GM21723 (cell line): ENCODE results near the gene GM2A.
"Not testable (repeated sequence)": the region's sequence is repeated elsewhere in the genome, so short reads cannot be mapped to it uniquely, and the experiment has no call there.

Experiments used
- ATAC-seq: cut with Tn5 transposase; IDR thresholded peaks from one replicate; pipeline ENCODE4 v1.9.1; 2021; ENCODE audit warnings: mild to moderate bottlenecking, moderate library complexity; ENCODE audit not compliant: unreplicated experiment

The GM2A gene

GRCh38 chr5:151251001-151251551 is 1.9 kb upstream of the GM2A start:
- ATAC-seq = no peak

GRCh38 chr5:151251621-151252020 is 1.4 kb upstream of the GM2A start:
- ATAC-seq = no peak

- ATAC-seq = no peak
Measured at GRCh38 chr5:151253605-151253950, 593 bp downstream of the GM2A start.

- no peak for ATAC-seq
Measured at GRCh38 chr5:151254556-151254955, 1.6 kb downstream of the GM2A start.

- not testable (repeated sequence) for ATAC-seq
Measured at GRCh38 chr5:151254990-151255389, 2.0 kb downstream of the GM2A start.

- peak; percentile 40 for ATAC-seq
Measured at GRCh38 chr5:151255621-151256286, 2.8 kb downstream of the GM2A start.

- ATAC-seq = peak; percentile 33
Measured at GRCh38 chr5:151257731-151258181, 4.8 kb downstream of the GM2A start.

GRCh38 chr5:151258201-151258611 is 5.2 kb downstream of the GM2A start:
- ATAC-seq = no peak

- ATAC-seq = no peak
Measured at GRCh38 chr5:151258816-151259215, 5.8 kb downstream of the GM2A start.

GRCh38 chr5:151259931-151260330 is 6.9 kb downstream of the GM2A start:
- ATAC-seq = no peak

GRCh38 chr5:151262532-151262931 is 9.5 kb downstream of the GM2A start:
- no peak for ATAC-seq

GRCh38 chr5:151264113-151264512 is 11.1 kb downstream of the GM2A start:
- ATAC-seq = no peak

GRCh38 chr5:151267491-151268260 is 14.7 kb downstream of the GM2A start:
- ATAC-seq = no peak

GRCh38 chr5:151270599-151270998 is 17.6 kb downstream of the GM2A start:
- peak; percentile 92 for ATAC-seq

GRCh38 chr5:151271336-151271735 is 18.4 kb downstream of the GM2A start:
- no peak for ATAC-seq

- ATAC-seq = no peak
Measured at GRCh38 chr5:151274666-151275065, 21.7 kb downstream of the GM2A start.

GRCh38 chr5:151275803-151276202 is 22.8 kb downstream of the GM2A start:
- no peak for ATAC-seq

GRCh38 chr5:151278845-151279244 is 25.9 kb downstream of the GM2A start:
- no peak for ATAC-seq

- ATAC-seq = no peak
Measured at GRCh38 chr5:151280443-151280842, 27.5 kb downstream of the GM2A start.

- no peak for ATAC-seq
Measured at GRCh38 chr5:151281001-151281639, 28.1 kb downstream of the GM2A start.

GRCh38 chr5:151283120-151283825 is 30.3 kb downstream of the GM2A start:
- ATAC-seq = no peak
